Measurements from ENCODE around the gene PTPRG.

Gene PTPRG

GRCh38 chr3:61926923-61927322 is 365.6 kb downstream of the PTPRG start:
- Histone ChIP-seq H2BK12ac (ENCODE audit: low read length) (no peak overlapping the region), H3K4me1 (ENCODE audit: control insufficient read depth in 1 of 2, insufficient read depth in 2 of 2, low read length in 2 of 2) (peaks cover 0 to 7% of the 10 kb centered on the region in 2 experiments), H3K79me1 (ENCODE audit: low read length) (no peaks in the 10 kb centered on the region), H3K36me3 (ENCODE audit: control insufficient read depth in 1 of 2, insufficient read depth in 2 of 2, low read length in 2 of 2) (no peaks in the 10 kb centered on the region), H4K12ac (ENCODE audit: low read depth, low read length) (no peak overlapping the region), H3K9ac (ENCODE audit: low read length) (no peak overlapping the region), H2BK120ac (ENCODE audit: insufficient read depth, low read length, poor library complexity) (no peak overlapping the region), H3K18ac (ENCODE audit: low read length) (no peak overlapping the region), H3K27me3 (ENCODE audit: insufficient read depth, low read length) (no peaks in the 10 kb centered on the region), H3K79me2 (ENCODE audit: control insufficient read depth, insufficient read depth, low read length, poor library complexity) (no peaks in the 10 kb centered on the region), H2BK5ac (ENCODE audit: low read depth, low read length, poor library complexity) (no peak overlapping the region), H3K4me3 (ENCODE audit: low read depth, low read length) (no peak overlapping the region), H3K27ac (ENCODE audit: low read depth, low read length) (no peak overlapping the region), H3K14ac (ENCODE audit: low read length) (no peak overlapping the region), H2AFZ (ENCODE audit: insufficient read depth, low read length, poor library complexity) (no peak overlapping the region), H3K4me2 (ENCODE audit: low read length) (no peak overlapping the region), H2AK5ac (ENCODE audit: low read length) (no peak overlapping the region), H4K91ac (ENCODE audit: low read depth, low read length) (no peak overlapping the region), H3K4ac (ENCODE audit: low read depth, low read length) (no peak overlapping the region), H3K23ac (ENCODE audit: low read length) (no peak overlapping the region), H4K8ac (ENCODE audit: low read depth, low read length) (no peak overlapping the region), H3K9me3 (ENCODE audit: insufficient read depth, low read depth, low read length) (no peaks in the 10 kb centered on the region)
- peak in 1 of 2 donors; percentile 38 for DNase-seq
- no CpG with 5 or more reads among the region's 3 CpGs for WGBS (ENCODE audit: extremely low coverage, insufficient coverage, insufficient read length)

- Histone ChIP-seq H4K91ac (ENCODE audit: low read depth, low read length) (no peak overlapping the region), H2BK12ac (ENCODE audit: low read length) (no peak overlapping the region), H4K12ac (ENCODE audit: low read depth, low read length) (no peak overlapping the region), H2AFZ (ENCODE audit: insufficient read depth, low read length, poor library complexity) (no peak overlapping the region), H3K4ac (ENCODE audit: low read depth, low read length) (no peak overlapping the region), H3K23ac (ENCODE audit: low read length) (no peak overlapping the region), H3K4me3 (ENCODE audit: low read depth, low read length) (no peak overlapping the region), H2AK5ac (ENCODE audit: low read length) (no peak overlapping the region), H3K14ac (ENCODE audit: low read length) (no peak overlapping the region), H2BK120ac (ENCODE audit: insufficient read depth, low read length, poor library complexity) (no peak overlapping the region), H3K27ac (ENCODE audit: low read depth, low read length) (no peak overlapping the region), H3K4me2 (ENCODE audit: low read length) (no peak overlapping the region), H2BK5ac (ENCODE audit: low read depth, low read length, poor library complexity) (no peak overlapping the region), H3K27me3 (ENCODE audit: insufficient read depth, low read length) (no peaks in the 10 kb centered on the region), H4K8ac (ENCODE audit: low read depth, low read length) (no peak overlapping the region), H3K4me1 (ENCODE audit: control insufficient read depth in 1 of 2, insufficient read depth in 2 of 2, low read length in 2 of 2) (peaks cover 0 to 7% of the 10 kb centered on the region in 2 experiments), H3K9ac (ENCODE audit: low read length) (no peak overlapping the region), H3K36me3 (ENCODE audit: control insufficient read depth in 1 of 2, insufficient read depth in 2 of 2, low read length in 2 of 2) (no peaks in the 10 kb centered on the region), H3K79me2 (ENCODE audit: control insufficient read depth, insufficient read depth, low read length, poor library complexity) (no peaks in the 10 kb centered on the region), H3K18ac (ENCODE audit: low read length) (no peak overlapping the region), H3K79me1 (ENCODE audit: low read length) (no peaks in the 10 kb centered on the region), H3K9me3 (ENCODE audit: insufficient read depth, low read depth, low read length) (no peaks in the 10 kb centered on the region)
- WGBS (ENCODE audit: extremely low coverage, insufficient coverage, insufficient read length), result no CpG with 5 or more reads among the region's 3 CpGs
- DNase-seq, result no peak
Measured at GRCh38 chr3:61927332-61927731, 366.0 kb downstream of the PTPRG start.

- no peak overlapping the region for H3K4me2 ChIP-seq (ENCODE audit: low read length)
- no peak overlapping the region for H3K27ac ChIP-seq (ENCODE audit: low read depth, low read length)
- H2BK12ac ChIP-seq (ENCODE audit: low read length), result no peak overlapping the region
- no peak overlapping the region for H2AK5ac ChIP-seq (ENCODE audit: low read length)
- H3K79me2 ChIP-seq (ENCODE audit: control insufficient read depth, insufficient read depth, low read length, poor library complexity), result no peaks in the 10 kb centered on the region
- H3K4me1 ChIP-seq (ENCODE audit: control insufficient read depth in 1 of 2, insufficient read depth in 2 of 2, low read length in 2 of 2), result peaks cover 0 to 7% of the 10 kb centered on the region in 2 experiments
- no CpG with 5 or more reads among the region's 3 CpGs for WGBS (ENCODE audit: extremely low coverage, insufficient coverage, insufficient read length)
- no peak overlapping the region for H2AFZ ChIP-seq (ENCODE audit: insufficient read depth, low read length, poor library complexity)
- no peak overlapping the region for H4K91ac ChIP-seq (ENCODE audit: low read depth, low read length)
- H2BK120ac ChIP-seq (ENCODE audit: insufficient read depth, low read length, poor library complexity), result no peak overlapping the region
- H3K14ac ChIP-seq (ENCODE audit: low read length), result no peak overlapping the region
- no peaks in the 10 kb centered on the region for H3K27me3 ChIP-seq (ENCODE audit: insufficient read depth, low read length)
- H4K8ac ChIP-seq (ENCODE audit: low read depth, low read length), result no peak overlapping the region
- no peaks in the 10 kb centered on the region for H3K9me3 ChIP-seq (ENCODE audit: insufficient read depth, low read depth, low read length)
- H3K79me1 ChIP-seq (ENCODE audit: low read length), result no peaks in the 10 kb centered on the region
- no peak overlapping the region for H3K9ac ChIP-seq (ENCODE audit: low read length)
- H4K12ac ChIP-seq (ENCODE audit: low read depth, low read length), result no peak overlapping the region
- no peak overlapping the region for H3K23ac ChIP-seq (ENCODE audit: low read length)
- DNase-seq, result no peak
- no peak overlapping the region for H3K4ac ChIP-seq (ENCODE audit: low read depth, low read length)
- H3K18ac ChIP-seq (ENCODE audit: low read length), result no peak overlapping the region
- no peaks in the 10 kb centered on the region for H3K36me3 ChIP-seq (ENCODE audit: control insufficient read depth in 1 of 2, insufficient read depth in 2 of 2, low read length in 2 of 2)
- H3K4me3 ChIP-seq (ENCODE audit: low read depth, low read length), result no peak overlapping the region
- no peak overlapping the region for H2BK5ac ChIP-seq (ENCODE audit: low read depth, low read length, poor library complexity)
Measured at GRCh38 chr3:61928039-61928438, 366.7 kb downstream of the PTPRG start.

- H3K9ac ChIP-seq (ENCODE audit: low read length), result no peak overlapping the region
- WGBS (ENCODE audit: extremely low coverage, insufficient coverage, insufficient read length), result no CpG with 5 or more reads among the region's 4 CpGs
- no peaks in the 10 kb centered on the region for H3K27me3 ChIP-seq (ENCODE audit: insufficient read depth, low read length)
Measured at GRCh38 chr3:61928776-61929314, 367.5 kb downstream of the PTPRG start.

More at GRCh38 chr3:61928776-61929314, 367.5 kb downstream of the PTPRG start:
- Histone ChIP-seq H4K91ac (ENCODE audit: low read depth, low read length) (no peak overlapping the region), H3K79me1 (ENCODE audit: low read length) (no peaks in the 10 kb centered on the region), H3K23ac (ENCODE audit: low read length) (no peak overlapping the region), H3K9me3 (ENCODE audit: insufficient read depth, low read depth, low read length) (no peaks in the 10 kb centered on the region), H3K4me1 (ENCODE audit: control insufficient read depth in 1 of 2, insufficient read depth in 2 of 2, low read length in 2 of 2) (peaks cover 0 to 7% of the 10 kb centered on the region in 2 experiments), H3K18ac (ENCODE audit: low read length) (no peak overlapping the region), H3K4ac (ENCODE audit: low read depth, low read length) (no peak overlapping the region), H4K8ac (ENCODE audit: low read depth, low read length) (no peak overlapping the region), H2AK5ac (ENCODE audit: low read length) (no peak overlapping the region), H3K4me2 (ENCODE audit: low read length) (no peak overlapping the region), H3K27ac (ENCODE audit: low read depth, low read length) (no peak overlapping the region), H3K79me2 (ENCODE audit: control insufficient read depth, insufficient read depth, low read length, poor library complexity) (no peaks in the 10 kb centered on the region), H3K4me3 (ENCODE audit: low read depth, low read length) (no peak overlapping the region), H2BK120ac (ENCODE audit: insufficient read depth, low read length, poor library complexity) (no peak overlapping the region), H2BK5ac (ENCODE audit: low read depth, low read length, poor library complexity) (no peak overlapping the region), H2BK12ac (ENCODE audit: low read length) (no peak overlapping the region), H3K14ac (ENCODE audit: low read length) (no peak overlapping the region), H3K36me3 (ENCODE audit: control insufficient read depth in 1 of 2, insufficient read depth in 2 of 2, low read length in 2 of 2) (no peaks in the 10 kb centered on the region), H2AFZ (ENCODE audit: insufficient read depth, low read length, poor library complexity) (no peak overlapping the region), H4K12ac (ENCODE audit: low read depth, low read length) (no peak overlapping the region)
- no peak for DNase-seq
